ENCODE measurements around the gene GMEB1.
A peak's percentile ranks its signal among the peaks of the same experiment; 100 is the strongest.

GMEB1 gene, protein sequence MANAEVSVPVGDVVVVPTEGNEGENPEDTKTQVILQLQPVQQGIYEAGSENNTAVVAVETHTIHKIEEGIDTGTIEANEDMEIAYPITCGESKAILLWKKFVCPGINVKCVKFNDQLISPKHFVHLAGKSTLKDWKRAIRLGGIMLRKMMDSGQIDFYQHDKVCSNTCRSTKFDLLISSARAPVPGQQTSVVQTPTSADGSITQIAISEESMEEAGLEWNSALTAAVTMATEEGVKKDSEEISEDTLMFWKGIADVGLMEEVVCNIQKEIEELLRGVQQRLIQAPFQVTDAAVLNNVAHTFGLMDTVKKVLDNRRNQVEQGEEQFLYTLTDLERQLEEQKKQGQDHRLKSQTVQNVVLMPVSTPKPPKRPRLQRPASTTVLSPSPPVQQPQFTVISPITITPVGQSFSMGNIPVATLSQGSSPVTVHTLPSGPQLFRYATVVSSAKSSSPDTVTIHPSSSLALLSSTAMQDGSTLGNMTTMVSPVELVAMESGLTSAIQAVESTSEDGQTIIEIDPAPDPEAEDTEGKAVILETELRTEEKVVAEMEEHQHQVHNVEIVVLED

DNA sequence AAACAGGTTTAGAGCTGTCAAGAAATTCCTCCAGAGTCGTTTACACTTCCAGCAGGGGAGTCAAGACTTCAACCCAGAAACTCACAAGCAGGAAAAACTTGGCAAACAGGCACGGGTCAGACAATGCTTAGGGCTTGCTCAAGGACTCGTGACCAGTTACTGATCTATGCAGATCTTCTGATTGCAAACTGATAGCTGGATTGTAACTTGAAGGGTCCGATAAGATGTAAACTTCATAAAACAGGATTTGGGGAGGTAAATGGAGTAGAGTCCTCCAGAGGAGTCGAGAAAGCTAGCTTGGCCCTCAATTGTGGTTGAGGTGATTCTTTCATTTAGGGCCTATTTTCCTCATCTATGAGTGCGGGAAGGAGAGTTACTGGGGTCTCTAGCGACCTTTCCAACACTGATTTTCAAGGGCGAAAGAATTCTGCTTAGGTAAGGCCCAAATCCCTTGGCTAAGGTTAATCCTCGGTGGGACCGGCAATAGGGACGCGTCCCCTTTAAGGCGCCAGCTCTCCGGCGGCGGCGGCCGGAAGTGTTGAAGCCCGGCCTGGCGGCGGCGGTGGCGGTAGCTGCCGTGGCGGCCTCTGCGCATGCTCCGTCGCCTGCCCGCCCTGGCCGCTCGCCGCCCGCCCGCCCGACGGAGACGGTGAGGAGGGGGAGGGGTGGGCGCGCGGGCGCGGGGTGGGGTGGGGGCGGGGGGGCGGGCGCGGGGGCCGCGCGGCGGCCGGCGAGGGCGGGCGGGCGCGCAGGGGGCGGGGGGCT, at the start of gene GMEB1:
Gene GMEB1 (plus strand): TSS at position 594 of the 765 bp plus-strand sequence. CDS start 14,829 bp downstream, outside the sequence.
- TF ChIP-seq, protein P1, sequence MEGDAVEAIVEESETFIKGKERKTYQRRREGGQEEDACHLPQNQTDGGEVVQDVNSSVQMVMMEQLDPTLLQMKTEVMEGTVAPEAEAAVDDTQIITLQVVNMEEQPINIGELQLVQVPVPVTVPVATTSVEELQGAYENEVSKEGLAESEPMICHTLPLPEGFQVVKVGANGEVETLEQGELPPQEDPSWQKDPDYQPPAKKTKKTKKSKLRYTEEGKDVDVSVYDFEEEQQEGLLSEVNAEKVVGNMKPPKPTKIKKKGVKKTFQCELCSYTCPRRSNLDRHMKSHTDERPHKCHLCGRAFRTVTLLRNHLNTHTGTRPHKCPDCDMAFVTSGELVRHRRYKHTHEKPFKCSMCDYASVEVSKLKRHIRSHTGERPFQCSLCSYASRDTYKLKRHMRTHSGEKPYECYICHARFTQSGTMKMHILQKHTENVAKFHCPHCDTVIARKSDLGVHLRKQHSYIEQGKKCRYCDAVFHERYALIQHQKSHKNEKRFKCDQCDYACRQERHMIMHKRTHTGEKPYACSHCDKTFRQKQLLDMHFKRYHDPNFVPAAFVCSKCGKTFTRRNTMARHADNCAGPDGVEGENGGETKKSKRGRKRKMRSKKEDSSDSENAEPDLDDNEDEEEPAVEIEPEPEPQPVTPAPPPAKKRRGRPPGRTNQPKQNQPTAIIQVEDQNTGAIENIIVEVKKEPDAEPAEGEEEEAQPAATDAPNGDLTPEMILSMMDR (conservative IDR thresholded peaks at IDR 0.05): no peak
- H3K27ac ChIP-seq: peak within 1 kb of the TSS; percentile 97

DNA sequence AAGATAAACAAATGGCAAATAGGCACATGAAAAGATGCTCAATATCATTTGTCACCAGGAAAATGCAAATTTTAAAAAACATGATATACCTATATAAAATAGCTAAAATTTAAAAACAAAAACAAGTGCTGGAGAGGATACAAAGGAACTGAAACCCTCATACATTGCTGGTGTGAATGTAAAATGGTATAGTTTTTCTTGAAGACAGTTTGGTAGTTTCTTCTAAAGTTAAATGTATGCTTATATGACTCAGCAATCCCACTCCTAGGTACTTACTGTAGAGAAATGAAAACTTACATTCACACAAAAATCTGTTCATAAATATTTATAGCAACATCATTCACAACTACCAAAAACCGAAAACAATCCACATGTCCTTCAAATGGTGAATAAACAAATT, 36.9 kb upstream of the GMEB1 start:
- H3K27ac ChIP-seq: no peak overlapping the region
- TF ChIP-seq, protein P1 (conservative IDR thresholded peaks at IDR 0.05): no peak

DNA sequence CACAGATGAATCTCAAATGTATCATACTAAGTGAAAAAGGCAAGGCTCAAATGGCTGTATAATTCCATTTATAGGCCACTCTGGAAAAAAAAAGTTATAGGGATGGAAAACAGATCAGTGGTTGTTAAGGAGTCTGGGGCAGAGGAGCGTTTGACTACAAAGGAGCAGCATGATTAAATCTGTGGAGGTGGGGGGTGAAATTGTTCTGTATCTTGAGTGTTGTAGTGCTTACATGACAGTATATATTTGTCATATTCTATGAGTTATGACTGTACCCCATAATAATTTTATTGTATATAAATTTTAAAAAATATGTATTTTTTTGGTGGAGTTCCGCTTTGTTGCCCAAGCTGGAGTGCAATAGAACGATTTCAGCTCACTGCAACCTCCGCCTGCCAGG, 36.0 kb upstream of the GMEB1 start:
- no peak overlapping the region for H3K27ac ChIP-seq
- TF ChIP-seq, protein P1 (conservative IDR thresholded peaks at IDR 0.05): no peak

DNA sequence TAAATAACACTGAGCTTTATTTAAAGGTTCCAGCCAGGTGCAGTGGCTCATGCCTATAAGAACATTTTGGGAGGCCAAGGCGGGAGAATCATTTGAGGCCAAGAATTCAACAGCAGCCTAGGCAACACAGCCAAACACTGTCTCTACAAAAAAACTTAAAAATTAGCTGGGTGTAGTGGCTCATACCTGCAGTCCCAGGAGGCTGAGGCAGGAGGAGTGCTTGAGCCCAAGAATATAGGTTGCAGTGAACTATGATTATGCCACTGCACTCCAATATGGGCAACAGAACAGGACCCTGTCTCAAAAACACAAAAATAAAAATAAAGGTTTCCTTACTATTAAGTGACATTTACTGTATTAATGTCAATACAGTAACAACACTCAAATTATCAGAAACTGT, 27.8 kb upstream of the GMEB1 start:
- H3K27ac ChIP-seq: no peak overlapping the region
- TF ChIP-seq, protein P1 (conservative IDR thresholded peaks at IDR 0.05): peak; percentile 47

DNA sequence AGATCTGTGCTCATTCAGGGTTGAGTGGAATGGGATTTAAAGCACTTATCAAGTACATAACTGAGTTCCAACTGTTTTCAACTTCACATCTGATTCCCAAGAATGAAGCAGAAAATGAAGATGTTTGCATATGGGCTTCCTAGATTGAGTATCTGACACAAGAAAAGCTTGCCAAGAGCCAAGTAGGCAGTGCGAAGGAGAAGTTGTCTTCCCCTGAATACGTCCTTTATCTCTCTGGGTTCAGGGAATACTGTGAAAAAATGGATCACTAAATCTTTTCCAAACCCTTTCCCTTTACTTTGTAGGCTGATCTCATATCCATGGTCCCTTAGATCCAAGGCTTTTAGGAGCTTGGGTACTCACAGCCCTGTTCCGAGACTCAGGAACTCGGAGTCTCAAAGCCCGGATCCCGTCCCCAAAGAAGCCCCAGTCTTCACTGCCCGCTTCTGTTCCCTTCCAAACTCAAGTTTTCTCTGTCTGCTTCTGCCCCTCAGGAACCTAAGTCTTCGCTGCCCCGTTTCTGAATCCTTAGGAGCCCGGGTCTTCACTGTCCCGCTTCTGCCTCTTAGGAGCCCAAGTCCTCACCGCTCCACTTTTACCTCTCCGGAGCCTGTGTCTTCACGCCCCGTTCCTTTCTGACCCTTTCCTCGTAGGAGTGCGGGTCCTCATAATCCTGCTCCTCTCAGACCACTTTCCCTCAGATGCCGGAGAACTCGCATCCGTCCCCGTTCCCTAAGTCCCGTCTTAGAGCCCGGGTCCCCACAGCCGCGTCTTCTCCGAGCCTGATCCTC, 26.3 kb upstream of the GMEB1 start:
- TF ChIP-seq, protein P1 (conservative IDR thresholded peaks at IDR 0.05): no peak
- H3K27ac ChIP-seq: peak overlapping the region; percentile 96

DNA sequence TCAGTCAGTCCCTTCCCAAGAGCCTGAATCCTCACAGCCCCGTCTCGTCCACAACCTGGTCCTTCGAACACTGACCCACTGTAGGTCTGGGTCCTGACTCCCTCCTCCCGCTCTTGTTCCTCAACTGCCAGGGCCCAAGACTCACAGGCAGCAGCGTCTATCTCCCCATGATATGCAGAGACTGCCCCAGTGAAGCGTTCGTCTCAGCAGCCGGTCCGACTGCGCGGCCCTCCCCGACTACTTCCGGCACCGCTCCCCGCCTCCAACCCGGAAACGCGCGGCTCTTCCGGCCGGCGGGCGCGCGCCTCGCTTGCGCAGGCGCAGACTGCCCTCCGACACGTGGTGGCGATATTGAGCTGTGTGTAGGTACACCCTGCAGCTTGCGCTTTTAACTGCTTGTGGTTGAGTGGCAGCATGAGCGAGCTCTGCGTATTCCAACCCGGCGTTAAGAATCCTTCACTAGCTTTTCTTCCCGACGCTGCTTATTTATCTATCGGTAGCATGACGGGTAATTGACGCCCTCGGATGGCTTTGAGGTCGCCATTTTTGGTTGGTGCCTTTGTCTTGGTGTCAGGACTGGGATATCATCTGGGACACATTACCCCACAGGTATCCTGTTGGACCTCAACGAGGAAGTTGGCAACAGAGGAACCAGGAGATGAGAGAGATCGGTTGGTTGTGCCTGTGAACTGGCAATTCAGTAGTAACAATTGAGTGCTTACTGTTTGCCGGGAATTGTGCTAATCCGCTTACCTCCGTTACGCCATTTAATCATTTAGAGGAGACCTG, 25.5 kb upstream of the GMEB1 start, which contains the start of gene TAF12:
Gene TAF12 (minus strand): TSS at position 221 of the 789 bp plus-strand sequence. CDS start 20,986 bp downstream, outside the sequence.
- TF ChIP-seq, protein P1 (conservative IDR thresholded peaks at IDR 0.05): peak; percentile 56
- H3K27ac ChIP-seq: peak within 1 kb of the TSS; percentile 96
